ENCODE data around the gene GRSF1. TPM values are rescaled to one million over a fixed set of nuclear protein-coding genes. Genes with fewer than 3 reads are reported as not detected.

Gene GRSF1
- total and polyA plus RNA-seq, 2 of the 13 experiments (the other 11 are each of a cell fraction or from before 2014, with no cell fraction given), result 66.5 to 103 TPM

DNA sequence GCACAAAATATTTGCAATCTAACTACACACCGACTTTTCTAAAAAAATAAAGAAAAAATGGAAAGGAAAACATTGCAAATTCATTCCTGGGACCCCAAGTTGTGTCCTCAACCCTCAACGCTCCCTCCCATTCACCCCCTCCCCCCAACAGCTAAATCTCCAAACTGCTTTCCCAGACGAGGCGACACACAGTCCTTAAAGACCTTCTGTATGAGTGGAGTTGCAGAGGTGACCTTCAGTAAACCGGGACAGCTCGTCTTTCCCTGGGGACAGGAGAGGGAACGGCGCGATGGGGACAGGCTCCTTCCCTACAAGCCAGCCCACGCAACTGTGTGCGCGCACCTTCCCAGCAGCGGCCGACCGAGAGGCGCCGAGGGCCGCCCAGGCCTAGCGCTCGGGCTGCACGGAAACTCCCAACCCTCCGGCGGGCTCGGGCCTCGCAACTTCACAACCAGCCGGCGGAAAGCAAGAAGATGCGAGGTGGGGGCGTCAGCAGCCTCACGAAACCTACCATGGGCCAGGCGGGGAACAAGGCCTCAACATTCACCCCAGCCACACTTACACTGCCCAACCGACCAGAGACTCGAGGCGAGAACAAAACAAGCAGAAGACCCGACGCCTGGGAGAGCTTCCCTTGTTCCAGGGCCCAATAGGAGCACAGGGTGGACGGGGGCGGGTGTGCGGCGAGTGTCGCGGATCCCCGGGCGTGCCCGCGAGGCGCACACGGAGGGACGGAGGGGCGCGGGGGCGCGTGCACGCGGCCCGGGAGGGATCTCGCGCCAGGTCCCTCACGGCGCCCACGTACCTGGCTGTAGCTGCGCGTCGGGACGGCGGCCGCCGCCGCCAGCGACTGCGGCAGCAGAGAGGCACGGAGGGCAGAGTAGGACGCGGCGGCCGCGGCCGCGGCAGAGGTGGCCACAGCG is 763 bp downstream of the GRSF1 start (continued):
- TF ChIP-seq, protein P1, sequence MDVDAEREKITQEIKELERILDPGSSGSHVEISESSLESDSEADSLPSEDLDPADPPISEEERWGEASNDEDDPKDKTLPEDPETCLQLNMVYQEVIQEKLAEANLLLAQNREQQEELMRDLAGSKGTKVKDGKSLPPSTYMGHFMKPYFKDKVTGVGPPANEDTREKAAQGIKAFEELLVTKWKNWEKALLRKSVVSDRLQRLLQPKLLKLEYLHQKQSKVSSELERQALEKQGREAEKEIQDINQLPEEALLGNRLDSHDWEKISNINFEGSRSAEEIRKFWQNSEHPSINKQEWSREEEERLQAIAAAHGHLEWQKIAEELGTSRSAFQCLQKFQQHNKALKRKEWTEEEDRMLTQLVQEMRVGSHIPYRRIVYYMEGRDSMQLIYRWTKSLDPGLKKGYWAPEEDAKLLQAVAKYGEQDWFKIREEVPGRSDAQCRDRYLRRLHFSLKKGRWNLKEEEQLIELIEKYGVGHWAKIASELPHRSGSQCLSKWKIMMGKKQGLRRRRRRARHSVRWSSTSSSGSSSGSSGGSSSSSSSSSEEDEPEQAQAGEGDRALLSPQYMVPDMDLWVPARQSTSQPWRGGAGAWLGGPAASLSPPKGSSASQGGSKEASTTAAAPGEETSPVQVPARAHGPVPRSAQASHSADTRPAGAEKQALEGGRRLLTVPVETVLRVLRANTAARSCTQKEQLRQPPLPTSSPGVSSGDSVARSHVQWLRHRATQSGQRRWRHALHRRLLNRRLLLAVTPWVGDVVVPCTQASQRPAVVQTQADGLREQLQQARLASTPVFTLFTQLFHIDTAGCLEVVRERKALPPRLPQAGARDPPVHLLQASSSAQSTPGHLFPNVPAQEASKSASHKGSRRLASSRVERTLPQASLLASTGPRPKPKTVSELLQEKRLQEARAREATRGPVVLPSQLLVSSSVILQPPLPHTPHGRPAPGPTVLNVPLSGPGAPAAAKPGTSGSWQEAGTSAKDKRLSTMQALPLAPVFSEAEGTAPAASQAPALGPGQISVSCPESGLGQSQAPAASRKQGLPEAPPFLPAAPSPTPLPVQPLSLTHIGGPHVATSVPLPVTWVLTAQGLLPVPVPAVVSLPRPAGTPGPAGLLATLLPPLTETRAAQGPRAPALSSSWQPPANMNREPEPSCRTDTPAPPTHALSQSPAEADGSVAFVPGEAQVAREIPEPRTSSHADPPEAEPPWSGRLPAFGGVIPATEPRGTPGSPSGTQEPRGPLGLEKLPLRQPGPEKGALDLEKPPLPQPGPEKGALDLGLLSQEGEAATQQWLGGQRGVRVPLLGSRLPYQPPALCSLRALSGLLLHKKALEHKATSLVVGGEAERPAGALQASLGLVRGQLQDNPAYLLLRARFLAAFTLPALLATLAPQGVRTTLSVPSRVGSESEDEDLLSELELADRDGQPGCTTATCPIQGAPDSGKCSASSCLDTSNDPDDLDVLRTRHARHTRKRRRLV (CRISPR knock-in tag; IDR thresholded peaks at IDR 0.05), result no peak
- TF ChIP-seq RAD21 (CRISPR knock-in tag; IDR thresholded peaks at IDR 0.05) (no peak), ZNF121 (CRISPR knock-in tag; IDR thresholded peaks at IDR 0.05) (no peak), CHD4 (IDR thresholded peaks at IDR 0.05; ENCODE audit: borderline replicate concordance, low read length) (no peak), CEBPG (CRISPR knock-in tag; IDR thresholded peaks at IDR 0.05) (no peak), PAX8 (CRISPR knock-in tag; IDR thresholded peaks at IDR 0.05; ENCODE audit: borderline replicate concordance) (0 out of 2 replicates have a peak, but pooled peaks have one; percentile 68), TMF1 (CRISPR knock-in tag; IDR thresholded peaks at IDR 0.05; ENCODE audit: low read depth) (no peak; the same call in 1 of the 2 replicates), AKAP8 (CRISPR knock-in tag; IDR thresholded peaks at IDR 0.05) (0 out of 2 replicates have a peak, but pooled peaks have one; percentile 54), ZSCAN30 (CRISPR knock-in tag; IDR thresholded peaks at IDR 0.05) (no peak), ASH2L (IDR thresholded peaks at IDR 0.05; ENCODE audit: insufficient read length, low read depth, low read length) (peak; percentile 17), GTF2F1 (IDR thresholded peaks at IDR 0.05; ENCODE audit: low read length) (no peak), ZNF264 (CRISPR knock-in tag; IDR thresholded peaks at IDR 0.05) (0 out of 2 replicates have a peak, but pooled peaks have one; percentile 22), THYN1 (CRISPR knock-in tag; IDR thresholded peaks at IDR 0.05; ENCODE audit: borderline replicate concordance, low read depth) (no peak), MAF1 (CRISPR knock-in tag; IDR thresholded peaks at IDR 0.05; ENCODE audit: borderline replicate concordance) (no peak), AGO1 (IDR thresholded peaks at IDR 0.05; ENCODE audit: low read depth, low read length, poor library complexity, severe bottlenecking) (peak; percentile 34), ZKSCAN8 (CRISPR knock-in tag; IDR thresholded peaks at IDR 0.05; ENCODE audit: borderline replicate concordance) (no peak), ZNF841 (CRISPR knock-in tag; IDR thresholded peaks at IDR 0.05; ENCODE audit: borderline replicate concordance) (no peak), SMAD1 (CRISPR knock-in tag; IDR thresholded peaks at IDR 0.05; ENCODE audit: borderline replicate concordance, low read depth) (no peak), YEATS2 (CRISPR knock-in tag; IDR thresholded peaks at IDR 0.05; ENCODE audit: borderline replicate concordance) (peak; percentile 45; the same call in 1 of the 2 replicates), AGO2 (optimal IDR thresholded peaks at IDR 0.05; ENCODE audit: low read depth, low read length) (peak; percentile 56)
- TF ChIP-seq, protein P2, sequence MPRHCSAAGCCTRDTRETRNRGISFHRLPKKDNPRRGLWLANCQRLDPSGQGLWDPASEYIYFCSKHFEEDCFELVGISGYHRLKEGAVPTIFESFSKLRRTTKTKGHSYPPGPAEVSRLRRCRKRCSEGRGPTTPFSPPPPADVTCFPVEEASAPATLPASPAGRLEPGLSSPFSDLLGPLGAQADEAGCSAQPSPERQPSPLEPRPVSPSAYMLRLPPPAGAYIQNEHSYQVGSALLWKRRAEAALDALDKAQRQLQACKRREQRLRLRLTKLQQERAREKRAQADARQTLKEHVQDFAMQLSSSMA (CRISPR knock-in tag; IDR thresholded peaks at IDR 0.05), result 0 out of 2 replicates have a peak, but pooled peaks have one; percentile 68
- TF ChIP-seq, protein P3, sequence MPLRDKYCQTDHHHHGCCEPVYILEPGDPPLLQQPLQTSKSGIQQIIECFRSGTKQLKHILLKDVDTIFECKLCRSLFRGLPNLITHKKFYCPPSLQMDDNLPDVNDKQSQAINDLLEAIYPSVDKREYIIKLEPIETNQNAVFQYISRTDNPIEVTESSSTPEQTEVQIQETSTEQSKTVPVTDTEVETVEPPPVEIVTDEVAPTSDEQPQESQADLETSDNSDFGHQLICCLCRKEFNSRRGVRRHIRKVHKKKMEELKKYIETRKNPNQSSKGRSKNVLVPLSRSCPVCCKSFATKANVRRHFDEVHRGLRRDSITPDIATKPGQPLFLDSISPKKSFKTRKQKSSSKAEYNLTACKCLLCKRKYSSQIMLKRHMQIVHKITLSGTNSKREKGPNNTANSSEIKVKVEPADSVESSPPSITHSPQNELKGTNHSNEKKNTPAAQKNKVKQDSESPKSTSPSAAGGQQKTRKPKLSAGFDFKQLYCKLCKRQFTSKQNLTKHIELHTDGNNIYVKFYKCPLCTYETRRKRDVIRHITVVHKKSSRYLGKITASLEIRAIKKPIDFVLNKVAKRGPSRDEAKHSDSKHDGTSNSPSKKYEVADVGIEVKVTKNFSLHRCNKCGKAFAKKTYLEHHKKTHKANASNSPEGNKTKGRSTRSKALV (CRISPR knock-in tag; IDR thresholded peaks at IDR 0.05), result 0 out of 2 replicates have a peak, but pooled peaks have one; percentile 45
